KG1 (cell line): ENCODE data around the gene BBS9.
"Not testable (repeated sequence)": the region's sequence is repeated elsewhere in the genome, so short reads cannot be mapped to it uniquely, and the experiment has no call there.

Experiments used
- DNase-seq: peaks from one replicate; lab custom pipeline; 2025; lab: John Stamatoyannopoulos, UW

The BBS9 gene

GRCh38 chr7:33128990-33129805, at the start of gene BBS9:
Gene BBS9, plus strand, starts transcription at chr7:33129564. Its CDS starts 16,689 bp downstream, at chr7:33146253.
- peak; percentile 98 for DNase-seq

- DNase-seq: no peak
These were observed 49.3 kb upstream of the BBS9 start for GRCh38 chr7:33079763-33080690.

GRCh38 chr7:33087356-33087755, 42.0 kb upstream of the BBS9 start:
- no peak for DNase-seq

GRCh38 chr7:33087858-33088257, 41.5 kb upstream of the BBS9 start:
- DNase-seq: no peak

- no peak for DNase-seq
These were observed 40.2 kb upstream of the BBS9 start for GRCh38 chr7:33089142-33089541.

GRCh38 chr7:33091111-33091531, 38.2 kb upstream of the BBS9 start:
- DNase-seq: no peak

- no peak for DNase-seq
These were observed 37.6 kb upstream of the BBS9 start for GRCh38 chr7:33091641-33092191.

GRCh38 chr7:33093266-33093665, 36.1 kb upstream of the BBS9 start:
- no peak for DNase-seq

- not testable (repeated sequence) for DNase-seq
These were observed 34.6 kb upstream of the BBS9 start for GRCh38 chr7:33094745-33095275.

GRCh38 chr7:33099154-33099940, 30.0 kb upstream of the BBS9 start:
- no peak for DNase-seq

GRCh38 chr7:33100770-33101169, 28.6 kb upstream of the BBS9 start:
- no peak for DNase-seq

- no peak for DNase-seq
These were observed 27.5 kb upstream of the BBS9 start for GRCh38 chr7:33101906-33102305.

- peak; percentile 19 for DNase-seq
These were observed 22.0 kb upstream of the BBS9 start for GRCh38 chr7:33107136-33108066.

GRCh38 chr7:33108554-33109004, 20.8 kb upstream of the BBS9 start:
- DNase-seq: peak; percentile 24

GRCh38 chr7:33109005-33109757, 20.2 kb upstream of the BBS9 start, which contains the start of gene RP9:
Gene RP9, minus strand, starts transcription at chr7:33109404. Its CDS starts 32 bp downstream, at chr7:33109372.
- DNase-seq: peak; percentile 58

- no peak for DNase-seq
These were observed 19.6 kb upstream of the BBS9 start for GRCh38 chr7:33109758-33110238.

GRCh38 chr7:33111614-33112013, 17.8 kb upstream of the BBS9 start:
- DNase-seq: no peak

GRCh38 chr7:33114976-33115375, 14.4 kb upstream of the BBS9 start:
- DNase-seq: no peak

- no peak for DNase-seq
These were observed 11.0 kb upstream of the BBS9 start for GRCh38 chr7:33118383-33118782.
